H1 (cell line): ENCODE results near the gene B4GALT5. TPM values are rescaled to one million over a fixed set of nuclear protein-coding genes. Genes with fewer than 3 reads are reported as not detected.

Experiments used
- ASH2L ChIP-seq: fragments of 200-600, 300-600 bp; sonication (generic); IDR thresholded peaks from one replicate; pipeline ENCODE4 v1.7.1; 2017; ENCODE audit warnings: low read length
- CHD2 ChIP-seq: IDR thresholded peaks from 2 replicates; pipeline ENCODE4 v1.6.1; 2012; ENCODE audit warnings: low read length, improper control_type of control experiment
- CTBP2 ChIP-seq: IDR thresholded peaks from 2 replicates; pipeline ENCODE4 v1.7.0; 2011; ENCODE audit warnings: borderline replicate concordance, mild to moderate bottlenecking, moderate library complexity, mixed read lengths, low read length; ENCODE audit not compliant: insufficient read depth, insufficient read length
- EP300 ChIP-seq, 2 experiments: IDR thresholded peaks; 1 replicate in 1 of 2; 2 replicates in 1 of 2; pipeline ENCODE4 v1.6.1; 2011 to 2012; ENCODE audit warnings: low read depth in 2 of 2, low read length in 2 of 2, mild to moderate bottlenecking in 2 of 2, borderline replicate concordance in 1 of 2, inconsistent platforms in 1 of 2, moderate library complexity in 1 of 2
- polyA plus RNA-seq, 7 experiments: library from polyadenylated mRNA; depleted of rRNA in 3 of 7; stranded (reverse) in 5 of 7; unstranded in 2 of 7; fragments of >200 nt in 5 of 7; fragments of 200-250 nt in 2 of 7; gene quantifications; 1 replicate in 5 of 7; 2 replicates in 1 of 7; 4 replicates in 1 of 7; pipeline versions ENCODE4 v1.2.1 to v1.2.3, GENCODE V29; 2011 to 2013; ENCODE audit warnings: missing spikeins in 2 of 7, mixed read lengths in 2 of 7
- total RNA-seq: library from RNA; stranded (reverse); fragmentation: NEBNext Ultra II Directional; extraction: Animal tissue kit (Norgen Biotek cat#: 25700); gene quantifications from 2 replicates; pipeline ENCODE4 v1.2.1, GENCODE V29; 2021

B4GALT5 gene
- total and polyA plus RNA-seq, 2 of the 8 experiments (the other 6 are each of a cell fraction or from before 2014, with no cell fraction given): 46.5 to 75.4 TPM

- TF ChIP-seq CTBP2: no peak
- TF ChIP-seq EP300 (IDR thresholded peaks at IDR 0.05; ENCODE audit: borderline replicate concordance in 1 of 2, low read depth in 2 of 2, low read length in 2 of 2): no peak
- TF ChIP-seq CHD2: no peak
- no peak for TF ChIP-seq ASH2L
- TF ChIP-seq, all 59 proteins: peak for 0
Measured at GRCh38 chr20:49705358-49705757, 8.3 kb downstream of the B4GALT5 start (continued).
